Measurements from ENCODE around the gene HACD4.

GRCh38 chr9:21047281-21047691, 15.8 kb upstream of the HACD4 start:
- TF ChIP-seq GATA2 (IDR thresholded peaks at IDR 0.05; ENCODE audit: low read depth, low read length) (peak; percentile 92), GATA3 (IDR thresholded peaks at IDR 0.05; ENCODE audit: low read depth, low read length) (peak; percentile 81)

Data from SH-SY5Y (cell line).